ENCODE results near the gene ATP1B2.
"Not testable (repeated sequence)": the region's sequence is repeated elsewhere in the genome, so short reads cannot be mapped to it uniquely, and the experiment has no call there.

ATP1B2 gene

DNA sequence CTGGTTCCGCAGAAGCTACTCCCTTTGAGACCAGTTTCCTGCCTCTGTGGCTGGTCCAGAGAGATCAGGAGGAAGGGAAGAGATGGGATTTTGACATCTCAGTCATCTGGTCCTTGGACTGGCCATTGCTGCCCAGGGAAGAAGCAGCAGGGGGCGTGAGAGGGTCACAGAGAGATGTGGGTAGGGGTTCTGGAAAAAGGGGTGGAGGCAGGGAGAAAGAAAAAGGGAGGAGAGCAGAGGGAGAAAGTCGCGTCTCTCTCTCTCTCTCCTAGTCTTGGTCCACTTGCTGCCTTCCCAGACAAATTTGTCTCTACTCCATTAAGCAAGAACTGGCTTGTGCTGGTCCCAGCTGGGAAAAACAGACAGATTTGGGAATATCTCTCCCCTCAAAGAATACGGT, 16.3 kb upstream of the ATP1B2 start:
- DNase-seq (ENCODE audit: low read depth), result no peak

DNA sequence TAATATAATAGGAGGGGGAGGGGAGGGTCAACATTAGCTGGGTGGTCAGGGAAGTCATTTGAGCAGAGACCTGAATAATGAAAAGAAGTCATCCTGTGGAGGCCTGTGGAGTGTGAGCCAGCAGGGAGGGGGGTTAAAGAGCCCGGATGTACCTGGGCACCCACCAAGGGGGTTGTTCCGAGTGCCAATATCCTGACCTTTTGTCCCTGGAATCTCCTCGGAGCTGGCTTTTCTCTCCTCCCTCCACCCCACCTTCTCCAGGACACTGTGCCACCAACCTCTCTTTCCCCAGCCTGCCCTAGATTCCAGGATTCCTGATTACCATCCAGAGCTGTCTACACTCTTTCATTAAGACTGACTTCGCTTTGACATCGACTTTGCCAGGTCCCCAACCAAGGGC, 14.6 kb upstream of the ATP1B2 start:
- DNase-seq (ENCODE audit: low read depth), result no peak

DNA sequence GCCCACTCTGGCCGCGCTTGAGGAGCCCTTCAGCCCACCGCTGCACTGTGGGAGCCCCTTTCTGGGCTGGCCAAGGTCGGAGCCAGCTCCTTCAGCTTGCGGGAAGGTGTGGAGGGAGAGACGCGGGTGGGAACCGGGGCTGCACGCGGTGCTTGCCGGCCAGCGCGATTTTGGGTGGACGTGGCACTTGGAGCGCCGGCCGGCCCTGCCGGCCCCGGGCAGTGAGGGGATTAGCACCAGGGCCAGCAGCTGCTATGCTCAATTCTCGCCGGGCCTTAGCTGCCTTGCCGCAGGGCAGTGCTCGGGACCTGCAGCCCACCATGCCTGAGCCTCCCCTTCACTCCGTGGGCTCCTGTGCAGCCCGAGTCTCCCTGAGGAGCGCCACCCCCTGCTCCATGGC, 9.9 kb upstream of the ATP1B2 start:
- DNase-seq (ENCODE audit: low read depth), result no peak

DNA sequence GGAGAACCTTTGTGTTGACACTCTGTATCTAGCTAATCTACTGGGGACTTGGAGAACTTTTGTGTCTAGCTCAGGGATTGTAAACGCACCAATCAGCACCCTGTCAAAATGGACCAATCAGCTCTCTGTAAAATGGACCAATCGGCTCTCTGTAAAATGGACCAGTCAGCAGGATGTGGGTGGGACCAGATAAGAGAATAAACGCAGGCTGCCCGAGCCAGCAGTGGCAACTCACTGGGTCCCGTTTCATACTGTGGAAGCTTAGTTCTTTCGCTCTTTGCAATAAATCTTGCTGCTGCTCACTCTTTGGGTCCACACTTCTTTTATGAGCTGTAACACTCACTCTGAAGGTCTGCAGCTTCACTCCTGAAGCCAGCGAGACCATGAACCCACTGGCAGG, 9.1 kb upstream of the ATP1B2 start:
- DNase-seq (ENCODE audit: low read depth), result not testable (repeated sequence)

DNA sequence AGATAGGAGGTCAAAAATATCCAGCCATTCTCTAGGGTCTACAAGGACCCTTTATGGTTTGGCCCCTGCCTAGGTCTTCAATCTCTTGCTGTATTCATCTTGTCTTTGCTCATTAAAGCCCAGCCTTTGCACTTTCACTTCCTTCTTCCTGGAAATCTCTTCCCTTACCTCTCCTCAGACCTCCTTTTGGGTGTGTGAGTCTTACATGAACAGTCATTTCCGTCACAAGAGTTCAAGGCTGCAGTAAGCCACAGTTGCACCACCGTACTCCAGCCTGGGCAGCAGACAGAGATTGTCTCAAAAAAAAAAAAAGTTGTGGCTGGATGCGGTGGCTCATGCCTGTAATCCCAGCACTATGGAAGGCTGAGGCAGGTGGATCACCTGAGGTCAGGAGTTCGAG, 6.0 kb upstream of the ATP1B2 start:
- no peak for DNase-seq (ENCODE audit: low read depth)

DNA sequence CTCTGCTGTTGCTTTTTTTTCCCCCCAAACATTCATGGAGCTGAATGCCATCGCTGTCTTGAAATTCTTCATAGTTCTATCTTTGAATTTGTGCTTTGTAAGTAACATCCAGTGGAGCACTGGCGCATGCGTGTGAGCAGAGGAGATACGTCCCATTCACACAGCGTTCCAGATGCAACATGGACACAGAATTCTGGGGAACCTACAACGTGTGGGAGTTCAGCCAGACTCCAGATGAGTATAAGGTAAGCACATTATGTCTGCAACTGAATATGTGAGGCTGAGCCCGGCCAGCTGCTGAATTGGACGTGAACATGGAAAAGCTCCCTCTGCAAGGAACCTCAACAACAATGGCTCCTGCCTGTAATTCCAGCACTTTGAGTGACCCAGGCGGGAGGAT, 4.3 kb upstream of the ATP1B2 start:
- no peak for DNase-seq (ENCODE audit: low read depth)

DNA sequence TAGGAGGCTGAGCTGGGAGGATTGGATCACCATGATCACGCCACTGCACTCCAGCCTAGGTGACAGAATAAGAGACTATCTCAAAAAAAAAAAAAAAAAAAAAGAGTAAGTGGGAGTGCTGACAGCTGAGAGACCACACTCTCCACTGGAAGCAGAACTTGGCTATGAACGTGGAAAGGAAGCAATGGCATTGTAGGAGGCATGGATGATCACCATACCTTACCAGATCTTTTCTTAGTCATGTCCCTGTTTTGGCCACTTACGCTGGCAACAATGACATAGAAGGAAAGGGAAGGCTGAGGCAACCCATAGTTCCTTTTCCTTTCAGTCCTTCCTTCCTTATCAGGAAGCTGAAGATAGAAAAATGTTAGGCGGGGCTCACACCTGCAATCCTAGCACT, 3.7 kb upstream of the ATP1B2 start:
- DNase-seq (ENCODE audit: low read depth), result no peak

DNA sequence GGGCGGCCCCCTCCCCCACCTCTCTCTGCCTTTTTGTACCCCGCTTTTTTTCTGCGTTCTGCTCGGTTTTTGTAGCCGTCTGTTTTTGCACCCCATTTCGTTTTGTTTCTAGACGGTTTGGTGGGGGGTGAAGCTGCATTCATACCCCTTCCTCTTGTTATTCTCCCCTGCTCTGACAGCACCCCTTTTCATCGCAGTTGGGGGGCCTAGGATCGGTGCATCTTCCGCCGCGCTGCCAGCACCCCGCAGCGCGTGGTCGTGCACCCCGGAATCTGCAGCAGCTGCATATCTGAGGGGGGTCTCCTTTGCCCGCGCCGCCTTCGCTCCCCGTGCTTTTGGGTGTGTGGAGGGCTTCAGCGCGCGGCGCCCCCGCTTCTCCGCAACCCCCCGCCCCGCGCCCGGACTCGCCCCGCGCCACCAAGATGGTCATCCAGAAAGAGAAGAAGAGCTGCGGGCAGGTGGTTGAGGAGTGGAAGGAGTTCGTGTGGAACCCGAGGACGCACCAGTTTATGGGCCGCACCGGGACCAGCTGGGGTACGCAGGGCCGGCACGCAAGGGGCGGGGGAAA, 455 bp downstream of the ATP1B2 start:
- DNase-seq (ENCODE audit: low read depth), result no peak

DNA sequence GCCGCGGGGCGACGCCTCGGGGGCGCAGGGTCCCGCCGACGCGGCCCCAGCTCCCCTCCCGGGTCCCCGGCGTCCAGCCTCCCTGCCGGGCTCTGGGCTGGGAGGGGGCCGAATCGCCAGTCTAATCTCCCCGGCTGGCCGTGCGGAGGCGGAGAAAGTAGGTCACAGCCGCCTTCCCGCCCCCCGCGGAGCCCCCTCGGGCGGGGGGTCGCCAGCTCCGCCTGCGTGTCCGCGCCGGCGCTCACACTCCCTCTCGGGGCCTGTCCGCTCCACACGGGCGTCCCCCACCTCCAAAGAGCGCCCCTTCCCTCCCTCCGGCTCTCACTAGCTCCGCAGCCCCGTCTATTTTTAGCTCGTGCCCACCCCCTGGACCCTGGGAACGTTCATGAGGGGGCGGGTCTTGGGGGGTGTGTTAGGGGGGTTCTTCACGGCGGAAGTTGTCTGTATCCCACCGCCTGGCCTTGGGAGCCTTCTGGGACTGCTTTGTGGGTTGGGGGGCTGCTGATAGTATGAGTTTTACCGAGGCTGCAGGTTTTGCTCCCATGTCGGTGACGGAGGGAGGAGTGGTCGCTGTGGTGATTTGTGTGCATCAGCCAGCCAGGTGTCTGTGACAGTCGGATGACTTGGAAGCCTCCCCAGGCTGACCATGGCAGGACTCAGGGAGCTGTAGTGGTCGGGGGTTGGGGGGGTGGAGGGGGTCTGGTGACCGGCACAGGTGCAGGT, 1.1 kb downstream of the ATP1B2 start:
- DNase-seq (ENCODE audit: low read depth), result no peak

DNA sequence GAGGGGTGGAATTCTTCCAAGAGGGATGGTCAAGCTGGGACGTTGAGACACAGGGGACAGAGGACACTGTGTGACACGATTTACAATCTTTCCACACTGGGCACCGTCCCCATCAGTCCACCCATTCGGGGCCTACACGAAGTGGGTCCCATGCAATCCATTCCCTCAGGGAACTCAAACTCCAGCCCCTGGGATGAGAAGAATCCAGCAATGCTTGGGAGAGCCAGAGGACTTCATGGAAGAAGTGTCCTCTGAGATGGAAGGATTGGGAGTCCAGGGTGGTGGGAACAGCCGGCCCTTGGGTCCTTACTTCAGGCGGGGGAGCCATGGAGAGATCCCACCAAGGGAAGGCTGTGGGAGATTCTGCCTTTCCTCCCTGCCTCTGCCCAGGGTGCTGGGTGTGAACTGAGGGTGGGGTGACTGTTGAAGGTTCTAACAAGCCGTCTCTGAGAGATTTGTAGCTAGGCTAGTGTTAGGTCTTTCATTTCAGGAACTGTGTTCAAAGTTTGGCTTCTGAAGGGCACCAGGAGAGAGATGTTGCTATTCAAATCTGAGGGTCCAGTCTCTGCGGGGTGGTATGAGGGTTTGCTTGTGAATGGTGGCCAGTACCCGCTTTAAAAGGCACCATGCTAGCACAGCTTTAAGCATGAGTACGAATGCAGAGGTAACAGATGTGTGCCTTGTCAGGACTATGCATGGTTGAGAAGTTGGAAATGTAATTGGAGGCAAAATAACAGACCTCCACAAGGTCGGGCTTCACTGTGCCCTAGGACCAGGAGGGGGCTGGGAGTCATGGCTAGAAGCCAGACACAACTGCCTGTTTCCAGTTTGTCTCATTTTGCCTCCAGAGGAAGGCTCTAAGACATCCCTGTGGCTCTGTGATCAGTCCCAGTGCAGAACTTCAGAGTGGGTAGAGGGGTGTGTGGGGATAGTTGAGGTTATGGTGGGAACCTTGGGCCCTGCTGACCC, 1.9 kb downstream of the ATP1B2 start:
- DNase-seq (ENCODE audit: low read depth), result no peak

DNA sequence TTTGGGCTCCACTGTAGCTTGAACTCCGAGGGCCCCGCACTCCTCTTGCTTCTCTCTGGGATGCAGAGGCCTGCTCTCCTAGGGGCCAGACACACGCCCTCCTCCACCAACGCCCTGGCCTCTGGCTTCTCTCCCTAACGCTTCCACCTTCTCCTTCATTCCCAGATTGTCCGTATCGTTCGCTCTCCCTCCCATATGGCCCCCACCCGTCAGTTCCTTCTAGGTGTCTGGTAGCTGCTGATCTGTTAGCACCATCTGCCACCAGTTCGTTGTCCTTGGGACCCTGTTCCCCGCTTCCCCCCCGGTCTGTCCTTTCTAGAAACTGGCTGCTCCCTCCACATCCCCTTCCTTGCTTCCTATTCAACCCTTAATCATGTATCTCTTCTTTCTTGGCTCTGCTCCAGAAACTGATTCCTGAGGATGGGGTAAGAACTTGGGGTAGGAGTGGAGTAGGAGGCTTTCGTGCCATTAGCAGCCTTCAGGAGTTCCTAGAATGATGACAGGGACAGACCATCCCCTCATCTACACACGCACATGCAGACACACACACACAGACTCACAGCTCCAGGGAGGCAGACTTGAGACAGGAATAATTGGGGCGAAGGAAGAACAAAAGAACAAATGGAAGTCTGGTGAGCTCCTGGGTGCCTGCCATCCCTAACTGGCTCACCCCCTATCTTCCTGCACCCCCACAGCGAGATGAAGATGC, 4.3 kb downstream of the ATP1B2 start:
- DNase-seq (ENCODE audit: low read depth), result no peak

DNA sequence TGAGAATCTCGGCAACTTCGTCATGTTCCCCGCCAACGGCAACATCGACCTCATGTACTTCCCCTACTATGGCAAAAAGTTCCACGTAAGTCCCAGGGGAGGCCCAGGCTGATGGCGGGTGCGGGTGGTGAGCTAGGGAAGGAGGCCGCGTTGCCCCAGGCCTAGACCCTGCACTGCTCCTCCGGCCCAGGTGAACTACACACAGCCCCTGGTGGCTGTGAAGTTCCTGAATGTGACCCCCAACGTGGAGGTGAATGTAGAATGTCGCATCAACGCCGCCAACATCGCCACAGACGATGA, 4.8 kb downstream of the ATP1B2 start:
- DNase-seq (ENCODE audit: low read depth), result no peak

DNA sequence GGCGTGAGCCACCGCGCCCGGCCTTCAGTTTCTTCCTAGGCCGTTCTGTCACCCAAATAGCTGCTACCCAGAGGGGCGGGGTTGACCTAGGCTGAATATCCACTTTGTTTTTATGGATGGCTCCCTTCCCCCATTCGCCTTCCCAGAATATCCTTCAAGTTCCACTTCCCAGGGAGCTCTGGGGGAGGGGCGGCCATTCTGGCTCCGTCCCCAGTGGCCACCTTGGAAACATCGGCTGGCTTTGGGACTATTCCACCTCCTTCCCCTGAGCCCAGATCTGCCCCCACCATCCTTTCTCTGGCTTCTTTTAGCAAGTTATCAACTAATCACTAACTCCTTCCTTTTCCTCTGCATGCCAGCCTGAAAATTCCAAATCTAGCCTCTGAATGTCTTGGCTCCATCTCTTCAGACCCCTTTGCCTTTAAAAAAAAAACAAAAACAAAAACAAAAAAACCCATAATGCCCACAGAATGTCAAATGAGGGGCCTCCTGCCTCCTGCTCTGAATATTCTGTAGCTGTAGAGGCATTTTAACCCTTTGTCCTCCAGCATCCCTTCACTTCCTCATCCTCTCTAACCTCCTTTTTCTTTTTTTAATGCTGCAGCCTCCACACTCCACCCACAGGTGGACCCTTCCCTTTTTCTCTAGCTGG, 6.4 kb downstream of the ATP1B2 start:
- DNase-seq (ENCODE audit: low read depth), result no peak

DNA sequence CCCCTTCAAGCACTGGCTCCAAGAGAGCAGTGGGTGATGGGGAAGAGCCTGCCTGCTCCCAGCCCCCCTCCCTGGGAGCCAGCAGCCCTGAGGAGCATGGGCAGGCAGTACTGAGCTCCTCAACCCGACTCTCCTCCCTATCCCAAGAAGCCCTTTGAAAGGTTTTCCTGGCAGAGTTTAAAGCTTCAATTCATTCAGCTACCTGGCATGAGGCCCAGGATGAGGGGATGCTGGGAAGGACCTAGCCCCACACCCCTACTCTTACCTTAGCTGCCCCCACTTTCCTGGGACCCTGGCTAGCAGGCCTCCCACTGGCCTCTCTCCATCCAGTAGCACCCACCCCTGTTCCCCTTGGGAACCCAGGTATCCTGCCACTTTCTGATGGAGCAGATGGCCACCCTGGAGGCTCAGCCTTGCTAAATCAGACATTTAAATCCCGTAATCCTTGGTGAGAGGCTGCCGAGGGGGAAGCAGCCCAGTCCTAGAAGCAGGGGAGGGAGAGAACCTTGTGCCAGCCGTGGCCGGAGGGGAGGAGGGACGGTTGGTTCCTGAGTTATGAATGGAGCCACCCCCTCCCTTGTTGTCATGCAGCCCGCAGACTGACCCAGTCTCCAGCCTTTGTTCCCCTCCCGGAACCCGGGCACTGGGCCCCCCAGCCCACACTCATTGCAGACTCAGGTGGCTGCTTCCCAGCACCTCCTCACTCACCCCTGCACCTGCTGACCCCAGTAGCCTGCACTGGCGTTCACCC, 17.1 kb downstream of the ATP1B2 start:
- DNase-seq (ENCODE audit: low read depth), result no peak

DNA sequence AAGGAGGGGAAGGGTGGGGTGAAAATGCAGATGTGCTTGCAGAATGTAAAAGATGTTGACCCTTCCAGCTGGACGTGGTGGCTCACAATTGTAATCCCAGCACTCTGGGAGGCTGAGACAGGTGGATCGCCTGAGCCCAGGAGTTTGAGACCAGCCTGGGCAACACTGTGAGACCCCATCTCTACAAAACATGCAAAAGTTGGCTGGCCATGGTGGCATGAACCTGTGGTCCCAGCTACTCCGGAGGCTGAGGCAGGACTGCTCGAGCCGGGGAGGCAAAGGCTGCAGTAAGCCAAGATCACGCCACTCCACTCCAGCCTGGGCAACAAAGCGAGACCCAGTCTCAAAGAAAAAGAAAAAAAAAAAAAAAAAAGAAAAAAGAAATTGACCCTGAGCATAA, 17.8 kb downstream of the ATP1B2 start:
- DNase-seq (ENCODE audit: low read depth), result no peak

DNA sequence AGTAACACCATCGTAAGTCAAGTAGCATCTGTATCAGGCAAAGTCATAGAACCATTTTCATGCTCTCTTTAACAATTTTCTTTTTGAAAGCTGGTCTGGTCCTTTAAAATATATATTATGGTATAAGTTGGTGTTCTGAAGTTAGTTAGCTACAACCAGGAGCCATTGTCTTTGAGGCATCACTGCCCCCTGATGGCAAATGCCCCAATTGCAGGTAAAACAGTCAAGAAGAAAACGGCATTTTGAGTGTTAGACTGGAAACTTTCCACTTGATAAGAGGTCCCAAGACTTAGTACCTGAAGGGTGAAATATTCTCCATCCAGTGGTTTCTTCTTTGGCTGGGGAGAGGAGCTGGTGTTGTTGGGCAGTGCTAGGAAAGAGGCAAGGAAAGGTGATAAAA, 22.5 kb downstream of the ATP1B2 start:
- DNase-seq (ENCODE audit: low read depth), result no peak

DNA sequence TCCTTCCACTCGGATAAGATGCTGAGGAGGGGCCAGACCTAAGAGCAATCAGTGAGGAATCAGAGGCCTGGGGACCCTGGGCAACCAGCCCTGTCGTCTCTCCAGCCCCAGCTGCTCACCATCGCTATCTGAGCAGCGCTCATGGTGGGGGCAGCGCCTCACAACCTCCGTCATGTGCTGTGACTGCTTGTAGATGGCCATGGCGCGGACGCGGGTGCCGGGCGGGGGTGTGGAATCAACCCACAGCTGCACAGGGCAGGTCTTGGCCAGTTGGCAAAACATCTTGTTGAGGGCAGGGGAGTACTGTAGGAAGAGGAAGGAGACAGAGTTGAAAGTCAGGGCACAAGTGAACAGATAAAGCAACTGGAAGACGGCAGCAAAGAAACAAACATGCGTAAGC, 24.2 kb downstream of the ATP1B2 start:
- no peak for DNase-seq (ENCODE audit: low read depth)

DNA sequence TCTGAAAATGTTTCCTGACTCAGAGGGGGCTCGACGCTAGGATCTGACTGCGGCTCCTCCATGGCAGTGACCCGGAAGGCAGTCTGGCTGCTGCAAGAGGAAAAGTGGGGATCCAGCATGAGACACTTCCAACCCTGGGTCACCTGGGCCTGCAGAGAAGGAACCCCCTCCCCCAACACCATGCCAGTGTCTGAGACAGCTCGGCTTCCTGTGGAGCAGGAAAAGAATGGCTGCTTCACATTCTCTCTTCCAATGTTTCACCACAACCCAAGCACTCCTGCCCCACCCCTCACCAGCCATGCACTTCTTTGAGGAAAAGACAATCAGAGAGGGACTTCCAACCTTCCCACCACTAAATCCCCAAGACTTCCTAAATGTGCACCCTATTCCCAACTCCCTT, 25.8 kb downstream of the ATP1B2 start:
- DNase-seq (ENCODE audit: low read depth), result no peak

DNA sequence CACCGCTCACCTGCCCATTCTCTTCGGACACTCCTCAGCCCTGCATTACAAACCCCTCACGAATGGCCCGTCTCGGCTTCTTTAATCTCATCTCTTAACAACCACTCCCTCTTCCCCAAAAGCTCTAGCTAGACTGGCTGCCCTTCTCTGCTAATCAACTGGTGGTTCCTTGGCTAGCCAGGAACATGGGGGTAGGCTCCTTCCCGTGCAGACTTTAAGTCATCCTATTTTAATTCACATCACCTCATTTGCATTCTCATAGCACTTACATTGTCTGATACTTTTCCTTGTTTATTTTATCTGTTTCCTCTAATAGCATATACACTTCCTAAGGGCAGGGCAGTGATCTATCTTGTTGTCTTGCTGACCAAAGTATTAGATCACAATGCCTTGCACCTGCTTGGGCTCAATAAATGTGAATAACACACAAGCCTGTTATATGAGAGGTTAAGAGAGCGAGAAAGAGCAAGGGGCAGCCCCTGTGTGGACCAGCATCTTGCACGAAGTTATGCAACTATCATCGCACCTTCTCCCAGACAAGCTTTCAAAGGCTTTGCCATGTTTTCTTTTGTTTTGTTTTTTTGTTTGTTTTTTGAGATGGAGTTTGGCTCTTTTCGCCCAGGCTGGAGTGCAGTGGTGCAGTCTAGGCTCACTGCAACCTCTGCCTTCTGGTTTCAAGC, 26.8 kb downstream of the ATP1B2 start:
- no peak for DNase-seq (ENCODE audit: low read depth)

DNA sequence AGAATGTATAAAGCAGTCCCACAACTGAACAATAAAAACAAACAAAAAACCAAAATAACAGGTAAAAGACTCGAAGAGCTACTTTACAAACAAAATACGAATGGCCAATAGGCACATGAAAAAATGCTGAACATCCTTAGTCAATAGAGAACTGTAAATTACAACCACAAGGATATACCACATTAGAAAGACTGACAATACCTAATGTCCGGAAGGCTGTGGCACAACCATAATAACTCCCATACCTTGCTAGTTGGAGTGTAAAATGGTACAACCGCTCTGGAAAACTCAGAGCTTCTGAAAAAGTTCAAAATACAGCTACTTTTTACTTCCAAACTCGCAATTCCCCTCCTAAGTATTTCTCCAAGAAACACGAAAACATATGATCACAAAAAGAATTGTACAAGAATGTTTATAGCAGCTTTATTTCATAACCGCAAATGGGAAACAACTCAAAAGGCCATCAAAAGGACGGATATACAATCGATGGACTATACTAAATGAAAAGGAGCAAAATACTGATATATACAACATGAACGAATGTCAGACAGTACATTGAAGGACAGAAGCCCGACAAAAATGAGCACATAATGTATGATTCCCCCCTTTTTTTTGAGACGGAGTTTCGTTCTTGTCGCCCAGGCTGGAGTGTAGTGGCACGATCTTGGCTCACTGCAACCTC, 34.3 kb downstream of the ATP1B2 start:
- DNase-seq (ENCODE audit: low read depth), result no peak

All from fibroblast of the conjunctiva (primary cell).